ENCODE results near the gene RNF14. TPM values are rescaled to one million over a fixed set of nuclear protein-coding genes. Genes with fewer than 3 reads are reported as not detected.
"Not testable (repeated sequence)": the region's sequence is repeated elsewhere in the genome, so short reads cannot be mapped to it uniquely, and the experiment has no call there.

The RNF14 gene
- total and polyA plus RNA-seq, 4 donors, result 44.3 to 55.0 (median 53.8) TPM

- H3K27ac ChIP-seq (ENCODE audit: low read depth in 1 of 2, low read length in 2 of 2); H3K9me3 ChIP-seq (ENCODE audit: control insufficient read depth, low read length); H3K4me3 ChIP-seq (ENCODE audit: low read length in 2 of 2); H3K27me3 ChIP-seq (ENCODE audit: control insufficient read depth in 1 of 2, insufficient read depth in 2 of 2, low read length in 1 of 2); ATAC-seq (ENCODE audit: low FRiP score); DNase-seq; H3K36me3 ChIP-seq (ENCODE audit: control insufficient read depth in 1 of 2, insufficient read depth in 2 of 2, low read length in 1 of 2); intact Hi-C loops (cut with DNase I); H3K4me1 ChIP-seq (ENCODE audit: control insufficient read depth in 1 of 2, insufficient read depth in 2 of 2, low read length in 2 of 2): not testable (repeated sequence)
- 91 to 94% methylated on average over 3 of the region's 3 CpGs for WGBS, 2 donors
Observed at GRCh38 chr5:142037599-142037998, 68.7 kb downstream of the RNF14 start.

DNA sequence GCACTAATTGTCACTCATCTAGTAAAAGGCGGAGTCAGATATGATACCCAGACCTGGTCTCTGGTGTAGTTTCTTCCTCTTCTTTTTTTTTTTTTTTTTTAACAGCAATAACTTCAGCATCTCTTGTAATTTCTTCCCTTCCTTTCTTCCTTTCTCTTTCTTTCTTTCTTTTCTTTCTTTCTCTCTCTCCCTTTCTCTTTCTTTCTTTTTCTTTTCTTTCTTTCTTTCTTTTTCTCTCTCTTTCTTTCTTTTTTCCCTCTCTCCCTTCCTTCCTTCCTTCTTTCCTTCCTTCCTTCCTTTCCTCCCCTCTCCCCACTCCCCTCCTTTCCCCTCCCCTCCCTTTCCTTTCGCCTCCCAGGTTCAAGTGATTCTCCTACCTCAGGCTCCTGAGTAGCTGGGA, 69.8 kb downstream of the RNF14 start:
- no peaks in the 10 kb centered on the region for H3K4me1 ChIP-seq (ENCODE audit: control insufficient read depth in 1 of 2, insufficient read depth in 2 of 2, low read length in 2 of 2)
- WGBS, 2 donors, result 97 to 99% methylated on average over 2 of the region's 2 CpGs
- no peak overlapping the region for H3K4me3 ChIP-seq (ENCODE audit: low read length in 2 of 2)
- no peak overlapping the region for H3K27ac ChIP-seq (ENCODE audit: low read depth in 1 of 2, low read length in 2 of 2)
- no peaks in the 10 kb centered on the region for H3K36me3 ChIP-seq (ENCODE audit: control insufficient read depth in 1 of 2, insufficient read depth in 2 of 2, low read length in 1 of 2)
- no peaks in the 10 kb centered on the region for H3K9me3 ChIP-seq (ENCODE audit: control insufficient read depth, low read length)
- intact Hi-C loops (cut with DNase I), result no loop called here
- H3K27me3 ChIP-seq (ENCODE audit: control insufficient read depth in 1 of 2, insufficient read depth in 2 of 2, low read length in 1 of 2), result no peaks in the 10 kb centered on the region
- no peak for ATAC-seq (ENCODE audit: low FRiP score)
- no peak for DNase-seq

Other genes with a start within 250 kb of the RNF14 start
- 10 to 100 TPM; 29.4 to 41.9 TPM for gene PCDH1, start 90.7 kb upstream of the RNF14 start, total RNA-seq
- 1 to 10 TPM; 1.4 to 2.5 TPM for gene PCDH1, start 90.7 kb upstream of the RNF14 start, polyA plus RNA-seq
- gene DELE1, start 45.2 kb upstream of the RNF14 start, total RNA-seq, result 100 to 1,000 TPM in 1 of 2 donors, 10 to 100 TPM in 1; 75.5 to 100 TPM
- 10 to 100 TPM; 25.0 to 79.6 TPM for gene DELE1, start 45.2 kb upstream of the RNF14 start, polyA plus RNA-seq
- gene PCDH12, start 10.9 kb upstream of the RNF14 start, total RNA-seq, result 10 to 100 TPM in 1 of 2 donors, 1 to 10 TPM in 1; 8.0 to 10.3 TPM
- gene PCDH12, start 10.9 kb upstream of the RNF14 start, polyA plus RNA-seq, result under 1 TPM; 0.88 to 0.95 TPM
- gene GNPDA1, start 43.9 kb downstream of the RNF14 start, total RNA-seq, result 10 to 100 TPM; 18.7 to 21.5 TPM
- 10 to 100 TPM; 13.0 to 24.0 TPM for gene GNPDA1, start 43.9 kb downstream of the RNF14 start, polyA plus RNA-seq
- 100 to 1,000 TPM in 1 of 2 donors, 10 to 100 TPM in 1; 93.7 to 120 TPM for gene NDFIP1, start 139.7 kb downstream of the RNF14 start, total RNA-seq
- 10 to 100 TPM; 45.0 to 63.4 TPM for gene NDFIP1, start 139.7 kb downstream of the RNF14 start, polyA plus RNA-seq